ENCODE results near the gene KNSTRN. TPM values are rescaled to one million over a fixed set of nuclear protein-coding genes. Genes with fewer than 3 reads are reported as not detected.
A peak's percentile ranks its signal among the peaks of the same experiment; 100 is the strongest.

Gene KNSTRN
- total and polyA plus RNA-seq, 7 donors: 5.0 to 18.9 (median 6.8) TPM

DNA sequence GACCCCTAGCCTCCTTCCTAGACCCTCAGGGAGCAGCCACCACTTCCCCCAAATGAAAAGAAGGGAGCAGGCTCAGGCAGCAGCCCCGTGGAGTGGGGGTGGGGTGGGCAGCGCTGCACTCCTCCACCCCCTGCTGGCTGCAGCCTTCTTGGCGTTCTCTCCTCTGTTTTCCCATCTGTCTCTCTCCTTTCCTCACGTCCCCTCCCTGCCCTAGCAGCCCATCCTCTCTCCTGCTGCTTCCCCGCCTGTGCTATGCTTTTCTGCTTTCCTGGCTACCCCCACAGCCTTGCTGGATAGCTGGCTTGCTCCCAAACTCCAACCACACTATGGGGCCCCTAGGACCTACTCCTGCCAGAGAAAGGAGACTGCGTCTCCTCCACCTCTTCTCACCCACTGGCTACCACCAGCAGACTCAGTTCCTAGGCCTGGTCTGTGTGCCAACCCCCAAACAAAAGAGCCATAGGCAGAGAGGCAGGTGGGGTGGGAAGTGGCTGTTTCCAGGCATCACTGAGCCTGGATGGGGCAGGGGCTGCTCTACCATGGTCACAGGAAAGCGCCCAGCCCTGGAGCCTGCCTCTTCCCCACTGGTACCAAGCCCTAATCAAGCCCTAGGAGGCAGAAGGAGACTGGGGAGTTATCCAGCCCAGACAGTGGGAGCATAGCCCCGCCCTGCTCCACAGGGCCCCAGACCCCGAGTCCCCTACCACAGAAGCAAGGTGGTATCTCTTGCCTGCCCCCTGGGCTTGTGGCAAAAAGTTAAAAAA lies 27.9 kb upstream of the KNSTRN start:
- intact Hi-C loops (cut with DNase I): no loop called here
- Histone ChIP-seq H3K4me1 (peaks cover 0 to 19% (median 12%) of the 10 kb centered on the region in 4 donors), H3K27ac (no peak overlapping the region), H3K9me3 (no peaks in the 10 kb centered on the region), H3K36me3 (no peaks in the 10 kb centered on the region), H3K4me3 (no peak overlapping the region), H3K27me3 (no peaks in the 10 kb centered on the region)
- DNase-seq: no peak
- no peak for TF ChIP-seq EP300 (IDR thresholded peaks at IDR 0.05)
- TF ChIP-seq, protein P1, sequence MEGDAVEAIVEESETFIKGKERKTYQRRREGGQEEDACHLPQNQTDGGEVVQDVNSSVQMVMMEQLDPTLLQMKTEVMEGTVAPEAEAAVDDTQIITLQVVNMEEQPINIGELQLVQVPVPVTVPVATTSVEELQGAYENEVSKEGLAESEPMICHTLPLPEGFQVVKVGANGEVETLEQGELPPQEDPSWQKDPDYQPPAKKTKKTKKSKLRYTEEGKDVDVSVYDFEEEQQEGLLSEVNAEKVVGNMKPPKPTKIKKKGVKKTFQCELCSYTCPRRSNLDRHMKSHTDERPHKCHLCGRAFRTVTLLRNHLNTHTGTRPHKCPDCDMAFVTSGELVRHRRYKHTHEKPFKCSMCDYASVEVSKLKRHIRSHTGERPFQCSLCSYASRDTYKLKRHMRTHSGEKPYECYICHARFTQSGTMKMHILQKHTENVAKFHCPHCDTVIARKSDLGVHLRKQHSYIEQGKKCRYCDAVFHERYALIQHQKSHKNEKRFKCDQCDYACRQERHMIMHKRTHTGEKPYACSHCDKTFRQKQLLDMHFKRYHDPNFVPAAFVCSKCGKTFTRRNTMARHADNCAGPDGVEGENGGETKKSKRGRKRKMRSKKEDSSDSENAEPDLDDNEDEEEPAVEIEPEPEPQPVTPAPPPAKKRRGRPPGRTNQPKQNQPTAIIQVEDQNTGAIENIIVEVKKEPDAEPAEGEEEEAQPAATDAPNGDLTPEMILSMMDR (IDR thresholded peaks at IDR 0.05): peak in 2 of 4 experiments; percentile 31 to 33
- 40 to 46% methylated on average over 9 of the region's 9 CpGs for WGBS, 2 donors

GRCh38 chr15:40355976-40356585 lies 26.4 kb upstream of the KNSTRN start:
- TF ChIP-seq EP300 (IDR thresholded peaks at IDR 0.05) (no peak), POLR2AphosphoS5 (IDR thresholded peaks at IDR 0.05) (no peak), POLR2A (IDR thresholded peaks at IDR 0.05) (no peak)
- TF ChIP-seq, protein P1 (IDR thresholded peaks at IDR 0.05): no peak
- Histone ChIP-seq H3K4me1 (peaks cover 0 to 19% (median 12%) of the 10 kb centered on the region in 4 donors), H3K27ac (no peak overlapping the region), H3K27me3 (no peaks in the 10 kb centered on the region), H3K4me3 (no peak overlapping the region), H3K36me3 (no peaks in the 10 kb centered on the region), H3K9me3 (no peaks in the 10 kb centered on the region)
- intact Hi-C loops (cut with DNase I): no loop called here
- no peak for DNase-seq
- 56 to 85% methylated on average over 5 of the region's 5 CpGs for whole genome bisulfite sequencing, 2 donors

GRCh38 chr15:40357246-40357645 lies 25.3 kb upstream of the KNSTRN start:
- H3K9me3 ChIP-seq: no peaks in the 10 kb centered on the region
- no peak for DNase-seq
- H3K27ac ChIP-seq: no peak overlapping the region
- intact Hi-C loops (cut with DNase I): no loop called here
- TF ChIP-seq POLR2AphosphoS5 (IDR thresholded peaks at IDR 0.05) (no peak), POLR2A (IDR thresholded peaks at IDR 0.05) (no peak), EP300 (IDR thresholded peaks at IDR 0.05) (no peak)
- TF ChIP-seq, protein P1 (IDR thresholded peaks at IDR 0.05): no peak
- no peaks in the 10 kb centered on the region for H3K36me3 ChIP-seq
- H3K27me3 ChIP-seq: no peaks in the 10 kb centered on the region
- peak overlapping the region in 2 of 4 donors; percentile 38 to 54 for H3K4me3 ChIP-seq
- 14 to 67% methylated on average over 1 of the region's 1 CpG for WGBS, 2 donors
- H3K4me1 ChIP-seq: peaks cover 0 to 19% (median 12%) of the 10 kb centered on the region in 4 donors

DNA sequence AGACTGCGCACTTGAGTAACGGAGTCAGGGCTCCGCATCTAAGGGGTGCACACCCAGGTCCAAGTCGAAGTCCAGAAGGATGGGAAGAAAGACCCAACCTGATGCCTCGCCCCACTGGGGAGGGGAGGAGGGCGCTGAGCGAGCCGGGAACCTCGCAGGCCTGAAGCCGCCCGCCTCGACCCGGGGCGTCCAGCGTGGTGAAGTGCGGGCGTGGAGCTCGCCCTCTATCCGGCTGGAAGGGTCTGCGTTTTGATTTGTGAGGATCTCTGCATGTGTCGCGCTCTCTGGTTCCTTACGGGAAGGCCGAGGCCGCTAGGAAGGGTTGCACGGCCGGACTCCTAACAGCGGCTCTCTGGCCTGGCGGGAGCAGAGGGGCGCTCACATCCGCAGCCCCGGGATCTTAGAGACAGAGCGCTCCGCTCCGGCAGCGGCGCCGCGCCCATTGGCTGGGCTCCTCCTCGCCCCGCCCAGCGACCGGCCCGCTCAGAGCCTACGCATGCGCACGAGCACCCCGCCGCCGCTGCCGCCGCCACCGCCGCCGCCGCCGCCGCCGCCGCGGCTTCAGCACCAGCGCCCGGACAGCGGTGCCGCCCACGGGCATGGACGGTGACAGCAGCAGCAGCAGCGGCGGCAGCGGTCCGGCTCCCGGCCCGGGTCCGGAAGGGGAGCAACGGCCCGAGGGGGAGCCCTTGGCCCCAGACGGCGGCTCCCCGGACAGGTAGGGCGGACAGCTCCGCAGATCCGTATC lies 24.6 kb upstream of the KNSTRN start, which contains the start of gene DISP2:
DISP2 (plus strand) TSS at position 497 of the 748 bp plus-strand sequence; CDS start at position 600, 103 bp downstream.
- Histone ChIP-seq H3K27ac (peak within 1 kb of the TSS in 3 of 4 donors; percentile 29 to 52 (median 38)), H3K4me1 (peaks cover 0 to 19% (median 12%) of the 10 kb centered on the region in 4 donors), H3K4me3 (peak within 1 kb of the TSS; percentile 32 to 54 (median 44)), H3K27me3 (no peaks in the 10 kb centered on the region), H3K36me3 (no peaks in the 10 kb centered on the region), H3K9me3 (no peaks in the 10 kb centered on the region)
- intact Hi-C loops (cut with DNase I): no loop called here
- WGBS, 2 donors: 1 to 3% methylated on average over 82 of the region's 82 CpGs
- TF ChIP-seq, protein P1 (IDR thresholded peaks at IDR 0.05): no peak
- TF ChIP-seq POLR2A (IDR thresholded peaks at IDR 0.05): peak in 1 of 2 donors; percentile 5
- DNase-seq: peak; percentile 92
